Tibial nerve (tissue), 3 donors: Measurements from ENCODE around the gene SNRNP25.

Experiments used
- CTCF ChIP-seq, 5 experiments: fragments of 200-600 bp in 3 of 5; fragments of 450-650 bp in 2 of 5; sonication (generic) in 3 of 5; IDR thresholded peaks; one replicate each; pipeline ENCODE4 v1.5.1; 2016 to 2019; ENCODE audit warnings: antibody characterized with exemption in 5 of 5, mild to moderate bottlenecking in 3 of 5, moderate library complexity in 2 of 5
- POLR2A ChIP-seq, 2 donors: fragments of 450-650 bp; IDR thresholded peaks; one replicate each; pipeline ENCODE4 v1.6.1; 2017; ENCODE audit warnings: antibody characterized with exemption in 2 of 2, mild to moderate bottlenecking in 2 of 2, moderate library complexity in 2 of 2

GRCh38 chr16:79151-80054 lies 25.8 kb downstream of the SNRNP25 start:
- TF ChIP-seq CTCF (IDR thresholded peaks at IDR 0.05) (no peak), POLR2A (IDR thresholded peaks at IDR 0.05) (no peak)
